GM21423 (cell line): ENCODE results near the gene FAM240B.

Source experiments
- ATAC-seq: cut with Tn5 transposase; IDR thresholded peaks from one replicate; pipeline ENCODE4 v1.9.1; 2021; ENCODE audit warnings: mild to moderate bottlenecking, moderate library complexity; ENCODE audit not compliant: unreplicated experiment

FAM240B gene

DNA sequence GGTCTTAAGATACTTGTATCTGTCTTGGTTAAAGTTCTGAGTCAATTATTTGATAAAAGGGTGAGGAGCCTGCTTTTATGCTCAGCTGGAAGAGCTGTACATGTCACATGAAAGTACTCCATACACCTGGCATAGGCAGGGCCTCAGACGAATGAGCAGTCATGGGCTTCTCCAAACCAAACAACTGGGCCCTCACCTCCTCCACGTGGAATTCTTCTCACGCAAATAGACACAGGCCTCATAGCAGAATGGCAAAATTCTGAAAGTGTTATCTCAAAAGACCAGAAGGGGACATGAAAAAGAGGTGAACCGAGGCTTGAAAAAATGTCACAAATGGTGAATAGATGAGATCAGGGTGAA lies 48.6 kb downstream of the FAM240B start:
- no peak for ATAC-seq

- no peak for ATAC-seq
Measured at GRCh38 chr9:38670542-38671371, 49.2 kb downstream of the FAM240B start.

- no peak for ATAC-seq
Measured at GRCh38 chr9:38668791-38669466, 51.0 kb downstream of the FAM240B start.

GRCh38 chr9:38662763-38663593 lies 57.0 kb downstream of the FAM240B start:
- no peak for ATAC-seq

GRCh38 chr9:38659538-38659937 lies 60.4 kb downstream of the FAM240B start:
- no peak for ATAC-seq

GRCh38 chr9:38656896-38657295 lies 63.0 kb downstream of the FAM240B start:
- no peak for ATAC-seq

DNA sequence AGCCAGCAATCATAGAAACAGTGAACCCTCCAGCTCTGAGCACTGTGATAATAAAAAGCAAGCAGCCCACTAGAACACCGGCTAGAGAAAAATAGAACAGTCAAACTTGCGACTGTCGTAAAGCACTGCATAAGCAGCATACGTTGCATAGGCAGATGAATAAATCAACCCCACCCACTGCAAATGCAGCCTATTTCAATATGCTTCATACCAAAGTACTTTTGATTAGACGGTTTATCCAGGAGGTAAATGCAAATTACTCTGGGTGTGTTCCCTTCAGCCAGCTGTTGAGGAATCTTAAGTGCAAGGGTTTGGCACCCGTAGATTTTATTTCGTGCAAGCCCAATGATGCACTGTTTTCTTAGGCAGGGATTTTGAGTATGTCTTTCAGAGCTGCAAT lies 67.4 kb downstream of the FAM240B start:
- ATAC-seq = no peak

DNA sequence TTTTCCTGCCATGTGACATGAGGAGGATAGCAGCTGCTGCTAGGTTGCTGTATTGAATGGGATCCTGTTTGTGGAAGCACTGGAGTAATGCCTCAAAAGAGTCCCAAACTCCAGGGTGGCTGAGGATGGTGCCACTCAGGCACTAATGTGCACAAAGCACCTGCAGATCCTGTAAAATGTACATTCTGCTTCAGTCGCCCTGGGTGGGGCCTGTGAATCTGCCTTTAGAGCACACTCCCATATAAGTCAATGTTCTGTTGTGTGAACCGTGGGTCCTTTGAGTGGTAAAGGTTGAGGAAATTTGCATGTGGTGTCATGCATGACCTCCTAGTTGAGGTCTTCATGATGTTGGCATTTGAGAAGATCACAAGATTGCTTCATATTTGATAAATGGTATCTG lies 67.9 kb downstream of the FAM240B start:
- ATAC-seq = no peak

DNA sequence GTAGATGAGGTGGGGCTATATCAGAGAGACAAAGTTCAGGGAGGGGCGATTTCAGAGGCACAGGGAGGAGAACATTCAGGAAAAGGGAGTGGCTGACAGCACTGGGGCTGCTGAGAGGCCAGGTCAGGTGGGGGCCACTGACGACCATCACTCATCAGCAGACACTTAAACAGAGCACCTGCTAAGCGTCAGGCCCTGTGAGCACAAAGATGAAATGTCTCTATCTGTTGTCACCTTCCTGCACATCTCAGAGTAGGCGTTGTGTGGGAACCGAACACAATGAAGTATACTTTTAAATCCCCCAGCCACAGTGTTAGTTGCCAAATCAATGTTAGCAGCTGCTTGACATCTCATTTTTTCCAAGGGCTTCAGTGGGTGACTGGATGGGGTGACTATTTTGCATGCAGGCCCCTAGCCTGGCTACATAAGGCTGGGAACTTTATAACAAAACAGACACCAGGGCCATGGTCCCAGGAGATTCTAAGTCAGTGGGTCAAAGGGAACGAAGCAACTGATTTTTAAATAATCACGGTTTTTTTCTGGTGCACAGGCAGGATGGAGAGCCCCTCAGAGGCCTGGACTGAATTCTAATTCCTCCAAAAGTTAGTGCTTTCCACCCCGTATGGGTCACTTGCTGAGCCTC lies 68.4 kb downstream of the FAM240B start:
- no peak for ATAC-seq

DNA sequence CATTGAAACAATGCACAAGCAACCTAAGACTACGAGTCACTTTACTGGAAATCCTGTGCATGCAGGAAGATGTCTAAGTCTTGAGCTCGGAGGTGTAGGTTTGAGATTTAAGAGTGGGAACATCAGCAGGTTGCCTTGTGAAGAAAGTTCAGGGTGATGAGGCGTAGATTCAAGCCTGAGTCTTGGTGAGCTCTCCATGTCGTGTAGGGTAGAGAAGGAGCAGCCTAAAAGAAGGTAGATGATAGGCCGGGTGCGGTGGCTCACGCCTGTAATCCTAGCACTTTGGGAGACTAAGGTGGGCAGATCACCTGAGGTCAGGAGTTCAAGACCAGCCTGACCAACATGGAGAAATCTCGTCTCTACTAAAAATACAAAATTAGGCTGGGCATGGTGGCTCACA lies 69.4 kb downstream of the FAM240B start:
- ATAC-seq = no peak

DNA sequence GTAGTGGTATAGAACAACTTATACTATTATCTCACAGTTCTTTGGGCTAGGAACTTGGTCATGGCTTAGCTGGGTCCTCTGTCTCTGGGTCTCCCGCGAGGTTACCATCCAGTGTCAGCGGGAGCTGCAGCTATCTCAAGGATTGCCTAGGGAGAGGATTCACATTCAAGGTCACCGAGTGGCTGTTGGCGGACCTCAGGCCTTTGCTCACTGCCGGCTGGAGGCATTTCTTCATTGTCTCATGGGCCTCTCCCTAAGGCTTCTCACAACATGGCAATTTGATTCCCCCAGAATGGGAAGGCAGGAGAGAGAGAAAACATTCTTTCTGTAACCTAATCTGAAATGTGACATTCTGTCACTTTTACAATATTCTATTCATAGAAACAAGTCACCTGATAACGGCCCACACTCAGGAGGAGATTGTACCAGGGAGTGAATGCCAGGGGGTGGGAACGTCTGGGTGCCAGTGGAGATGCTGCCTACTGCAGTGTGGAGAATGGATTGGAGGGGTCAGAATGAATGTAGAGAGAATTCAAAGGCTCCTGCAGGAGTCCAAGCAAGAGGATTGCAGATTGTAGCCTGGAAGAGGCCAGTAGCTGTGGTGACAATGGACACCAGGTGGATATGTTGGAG lies 70.1 kb downstream of the FAM240B start:
- no peak for ATAC-seq

GRCh38 chr9:38644601-38645000 lies 75.3 kb downstream of the FAM240B start:
- ATAC-seq = no peak
